ENCODE data around the gene ACTL7B. TPM values are rescaled to one million over a fixed set of nuclear protein-coding genes. Genes with fewer than 3 reads are reported as not detected.

The ACTL7B gene
- total RNA-seq, 2 donors from 2014 or later, result 0.26 TPM; not detected in 1

- 100% methylated on average over 1 of the region's 1 CpG for WGBS, 2 donors
- no peaks in the 10 kb centered on the region for H3K9me3 ChIP-seq
- ATAC-seq (no peak), DNase-seq (no peak)
- H3K4me1 ChIP-seq, result no peaks in the 10 kb centered on the region
- H3K4me3 ChIP-seq, result no peak overlapping the region
- TF ChIP-seq CTCF (IDR thresholded peaks at IDR 0.05) (no peak), POLR2A (IDR thresholded peaks at IDR 0.05) (no peak)
- no peaks in the 10 kb centered on the region for H3K27me3 ChIP-seq
- no peaks in the 10 kb centered on the region for H3K36me3 ChIP-seq (replicated peaks in 1 of 2; ENCODE audit: insufficient read depth in 1 of 2, low read depth in 2 of 2)
- intact Hi-C loops (cut with DNase I), result no loop called here
- H3K27ac ChIP-seq, result no peak overlapping the region
Measured at GRCh38 chr9:108831496-108832178, 24.1 kb downstream of the ACTL7B start.

- intact Hi-C loops (cut with DNase I), result no loop called here
- Histone ChIP-seq H3K36me3 (replicated peaks in 1 of 2; ENCODE audit: insufficient read depth in 1 of 2, low read depth in 2 of 2) (no peaks in the 10 kb centered on the region), H3K9me3 (no peaks in the 10 kb centered on the region), H3K4me1 (no peaks in the 10 kb centered on the region), H3K4me3 (no peak overlapping the region), H3K27me3 (no peaks in the 10 kb centered on the region), H3K27ac (no peak overlapping the region)
- ATAC-seq (no peak), DNase-seq (no peak)
- 57 to 58% methylated on average over 2 of the region's 2 CpGs for WGBS, 2 donors
- TF ChIP-seq CTCF (IDR thresholded peaks at IDR 0.05) (no peak), POLR2A (IDR thresholded peaks at IDR 0.05) (no peak)
Measured at GRCh38 chr9:108830272-108830671, 25.5 kb downstream of the ACTL7B start.

- Histone ChIP-seq H3K4me1 (no peaks in the 10 kb centered on the region), H3K36me3 (replicated peaks in 1 of 2; ENCODE audit: insufficient read depth in 1 of 2, low read depth in 2 of 2) (no peaks in the 10 kb centered on the region), H3K4me3 (no peak overlapping the region), H3K27ac (no peak overlapping the region), H3K27me3 (no peaks in the 10 kb centered on the region), H3K9me3 (peaks cover 0 to 5% (median 0%) of the 10 kb centered on the region in 3 donors)
- ATAC-seq, result no peak
- TF ChIP-seq CTCF (IDR thresholded peaks at IDR 0.05), result no peak
- TF ChIP-seq POLR2A (IDR thresholded peaks at IDR 0.05), result no peak
- WGBS, 2 donors, result 80 to 92% methylated on average over 2 to 3 of the region's 3 CpGs
- no peak for DNase-seq
- intact Hi-C loops (cut with DNase I), result no loop called here
Measured at GRCh38 chr9:108823829-108824228, 32.0 kb downstream of the ACTL7B start.

GRCh38 chr9:108816037-108816436, 39.7 kb downstream of the ACTL7B start:
- ATAC-seq (no peak), DNase-seq (peak in 1 of 4 donors; percentile 12)
- Histone ChIP-seq H3K4me3 (no peak overlapping the region), H3K4me1 (no peaks in the 10 kb centered on the region), H3K36me3 (replicated peaks in 1 of 2; ENCODE audit: insufficient read depth in 1 of 2, low read depth in 2 of 2) (no peaks in the 10 kb centered on the region), H3K9me3 (no peaks in the 10 kb centered on the region), H3K27me3 (no peaks in the 10 kb centered on the region), H3K27ac (no peak overlapping the region)
- intact Hi-C loops (cut with DNase I), result no loop called here
- WGBS, 2 donors, result 57 to 70% methylated on average over 9 to 10 of the region's 10 CpGs
- no peak for TF ChIP-seq CTCF (IDR thresholded peaks at IDR 0.05)
- no peak for TF ChIP-seq POLR2A (IDR thresholded peaks at IDR 0.05)

- no peaks in the 10 kb centered on the region for H3K4me1 ChIP-seq
- H3K27me3 ChIP-seq, result no peaks in the 10 kb centered on the region
- no peak overlapping the region for H3K4me3 ChIP-seq
- TF ChIP-seq CTCF (IDR thresholded peaks at IDR 0.05) (no peak), POLR2A (IDR thresholded peaks at IDR 0.05) (no peak)
- H3K36me3 ChIP-seq (replicated peaks in 1 of 2; ENCODE audit: insufficient read depth in 1 of 2, low read depth in 2 of 2), result no peaks in the 10 kb centered on the region
- H3K27ac ChIP-seq, result no peak overlapping the region
- intact Hi-C loops (cut with DNase I), result no loop called here
- ATAC-seq (no peak), DNase-seq (no peak)
- WGBS, 2 donors, result 65 to 84% methylated on average over 3 of the region's 3 CpGs
- H3K9me3 ChIP-seq, result no peaks in the 10 kb centered on the region
Measured at GRCh38 chr9:108815156-108815555, 40.6 kb downstream of the ACTL7B start.

All from body of pancreas (tissue), 4 donors.